ENCODE measurements around the gene RBM39. TPM values are rescaled to one million over a fixed set of nuclear protein-coding genes. Genes with fewer than 3 reads are reported as not detected.

Gene RBM39
- total RNA-seq, 1 experiment from 2014 or later: 341 TPM

DNA sequence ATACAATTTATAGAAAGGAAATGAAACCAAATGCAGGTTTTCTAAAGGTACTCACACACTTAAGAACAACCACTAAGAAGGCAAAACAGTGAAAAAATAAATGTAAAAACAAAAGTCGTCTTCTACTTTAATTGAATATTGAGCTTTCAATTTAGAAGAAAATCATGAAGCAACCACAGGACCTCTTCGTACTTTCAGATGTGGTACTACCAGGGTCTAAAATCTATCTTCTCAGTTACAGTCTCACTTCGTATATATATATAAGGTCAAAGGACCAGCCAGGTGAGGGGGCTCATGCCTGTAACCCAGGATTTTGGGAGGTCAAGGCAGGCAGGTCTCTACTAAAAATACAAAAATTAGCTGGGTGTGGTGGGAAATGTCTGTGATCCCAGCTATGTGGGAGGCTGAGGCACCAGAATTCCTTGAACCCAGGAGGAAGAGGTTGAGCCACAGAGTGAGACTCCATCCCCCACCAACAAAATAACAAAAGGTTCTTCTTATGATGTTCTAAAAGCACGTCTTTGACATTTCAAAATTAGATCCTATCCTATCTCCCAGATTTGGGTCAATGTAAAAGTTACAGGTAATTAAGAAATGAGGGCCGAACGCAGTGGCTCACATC, 30.4 kb downstream of the RBM39 start:
- ChIA-PET CTCF (no interaction called here), POLR2A (ENCODE audit: unreplicated experiment) (interaction anchor here (0.6 kb wide), 1 partner anchor 23 kb away, joined by 3 read pairs; no protein-coding TSS in a partner anchor)
- DNase-seq (no peak), ATAC-seq (no peak)
- H3K27ac ChIP-seq (ENCODE audit: low read length): no peak overlapping the region
- TF ChIP-seq CTCF (conservative IDR thresholded peaks at IDR 0.05; ENCODE audit: low read depth, low read length) (no peak), EZH2phosphoT487 (IDR thresholded peaks at IDR 0.05; ENCODE audit: borderline replicate concordance, low read length) (no peak), EZH2 (IDR thresholded peaks at IDR 0.05; ENCODE audit: low read length, unreplicated experiment) (no peak)
- peaks cover 91% of the 10 kb centered on the region for H3K36me3 ChIP-seq (ENCODE audit: low read depth, low read length)
- no peak overlapping the region for H2AFZ ChIP-seq (ENCODE audit: low read length)
- no peaks in the 10 kb centered on the region for H3K27me3 ChIP-seq (ENCODE audit: low read length)
- intact Hi-C loops (cut with micrococcal nuclease): no loop called here
- H4K20me1 ChIP-seq (ENCODE audit: low read length): peaks cover 58% of the 10 kb centered on the region
- H3K4me3 ChIP-seq (ENCODE audit: low read length): no peak overlapping the region
- H3K9ac ChIP-seq (ENCODE audit: low read length): no peak overlapping the region
- no TSS peak for BruUV-seq (replicated peaks)
- no peaks in the 10 kb centered on the region for H3K4me1 ChIP-seq (ENCODE audit: insufficient read depth, low read length)
- H3K9me3 ChIP-seq (ENCODE audit: low read length): no peaks in the 10 kb centered on the region
- peaks cover 68% of the 10 kb centered on the region for H3K79me2 ChIP-seq (ENCODE audit: low read length)
- H3K9me2 ChIP-seq (replicated peaks; ENCODE audit: low read length): no peaks in the 10 kb centered on the region
- peaks cover 46% of the 10 kb centered on the region for H3F3A ChIP-seq (ENCODE audit: low read length, unreplicated experiment)
- no peak overlapping the region for H3K4me2 ChIP-seq (ENCODE audit: low read length)

DNA sequence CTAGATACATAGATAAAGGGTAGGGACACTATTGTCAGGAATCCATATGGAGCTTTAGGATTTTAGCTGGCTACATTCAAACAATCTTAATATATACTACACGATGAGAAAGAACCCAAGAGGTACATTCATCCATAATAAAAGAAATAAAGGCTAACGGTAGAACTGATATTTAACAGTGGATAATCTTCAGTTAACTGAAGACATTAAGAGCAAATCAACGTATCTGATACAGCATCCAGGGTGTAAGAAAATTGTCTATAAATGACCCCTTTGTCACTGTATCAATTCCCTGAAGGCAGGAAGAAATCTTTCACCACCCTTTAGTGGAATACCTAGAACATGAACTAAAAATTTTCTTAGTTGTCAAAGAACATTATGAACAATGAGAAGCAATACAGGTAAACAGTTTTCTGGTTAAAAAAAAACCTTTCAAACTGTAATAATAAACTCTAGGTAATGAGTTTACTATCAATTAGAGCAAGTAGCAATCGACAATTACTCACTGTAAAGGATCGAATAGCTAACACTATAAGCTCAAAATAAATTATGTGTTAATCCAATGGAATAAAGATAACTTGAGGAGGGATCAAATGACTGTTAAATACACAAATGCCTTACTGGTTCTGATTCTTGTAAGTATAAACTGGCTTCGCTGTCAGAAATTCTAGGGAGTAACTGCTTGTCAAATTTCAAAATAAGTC, 31.0 kb downstream of the RBM39 start:
- DNase-seq (no peak), ATAC-seq (no peak)
- H3K9me3 ChIP-seq (ENCODE audit: low read length): no peaks in the 10 kb centered on the region
- intact Hi-C loops (cut with micrococcal nuclease): no loop called here
- no peak overlapping the region for H3K9ac ChIP-seq (ENCODE audit: low read length)
- no peak overlapping the region for H2AFZ ChIP-seq (ENCODE audit: low read length)
- ChIA-PET POLR2A (ENCODE audit: unreplicated experiment) (interaction anchor here (0.6 kb wide), 1 partner anchor 24 kb away, joined by 3 read pairs; no protein-coding TSS in a partner anchor), CTCF (no interaction called here)
- no peak overlapping the region for H3K27ac ChIP-seq (ENCODE audit: low read length)
- H3K36me3 ChIP-seq (ENCODE audit: low read depth, low read length): peaks cover 90% of the 10 kb centered on the region
- H3K4me1 ChIP-seq (ENCODE audit: insufficient read depth, low read length): no peaks in the 10 kb centered on the region
- H3F3A ChIP-seq (ENCODE audit: low read length, unreplicated experiment): peaks cover 47% of the 10 kb centered on the region
- no peak overlapping the region for H3K4me3 ChIP-seq (ENCODE audit: low read length)
- H3K9me2 ChIP-seq (replicated peaks; ENCODE audit: low read length): no peaks in the 10 kb centered on the region
- no peaks in the 10 kb centered on the region for H3K27me3 ChIP-seq (ENCODE audit: low read length)
- H3K79me2 ChIP-seq (ENCODE audit: low read length): peaks cover 61% of the 10 kb centered on the region
- no peak for TF ChIP-seq EZH2phosphoT487 (IDR thresholded peaks at IDR 0.05; ENCODE audit: borderline replicate concordance, low read length)
- no peak for TF ChIP-seq CTCF (conservative IDR thresholded peaks at IDR 0.05; ENCODE audit: low read depth, low read length)
- no peak for TF ChIP-seq EZH2 (IDR thresholded peaks at IDR 0.05; ENCODE audit: low read length, unreplicated experiment)
- H3K4me2 ChIP-seq (ENCODE audit: low read length): no peak overlapping the region
- no TSS peak for BruUV-seq (replicated peaks)
- peaks cover 53% of the 10 kb centered on the region for H4K20me1 ChIP-seq (ENCODE audit: low read length)

- intact Hi-C loops (cut with micrococcal nuclease): no loop called here
- ATAC-seq (no peak), DNase-seq (no peak)
- Histone ChIP-seq H3K27ac (ENCODE audit: low read length) (no peak overlapping the region), H3K4me3 (ENCODE audit: low read length) (no peak overlapping the region), H3K27me3 (ENCODE audit: low read length) (no peaks in the 10 kb centered on the region), H3F3A (ENCODE audit: low read length, unreplicated experiment) (peaks cover 52% of the 10 kb centered on the region), H3K9ac (ENCODE audit: low read length) (no peak overlapping the region), H3K79me2 (ENCODE audit: low read length) (peaks cover 55% of the 10 kb centered on the region), H4K20me1 (ENCODE audit: low read length) (peaks cover 46% of the 10 kb centered on the region), H3K4me1 (ENCODE audit: insufficient read depth, low read length) (no peaks in the 10 kb centered on the region), H3K36me3 (ENCODE audit: low read depth, low read length) (peaks cover 90% of the 10 kb centered on the region), H3K9me3 (ENCODE audit: low read length) (no peaks in the 10 kb centered on the region), H2AFZ (ENCODE audit: low read length) (no peak overlapping the region), H3K9me2 (replicated peaks; ENCODE audit: low read length) (no peaks in the 10 kb centered on the region), H3K4me2 (ENCODE audit: low read length) (no peak overlapping the region)
- no TSS peak for BruUV-seq (replicated peaks)
- TF ChIP-seq CTCF (conservative IDR thresholded peaks at IDR 0.05; ENCODE audit: low read depth, low read length): no peak
- no peak for TF ChIP-seq EZH2 (IDR thresholded peaks at IDR 0.05; ENCODE audit: low read length, unreplicated experiment)
- no peak for TF ChIP-seq EZH2phosphoT487 (IDR thresholded peaks at IDR 0.05; ENCODE audit: borderline replicate concordance, low read length)
- CTCF ChIA-PET: no interaction called here
- POLR2A ChIA-PET (ENCODE audit: unreplicated experiment): no interaction called here
Measured at GRCh38 chr20:35710039-35710438, 32.0 kb downstream of the RBM39 start.
